SU-DHL-6 (cell line): Measurements from ENCODE around the gene PRKG2.

Experiments
- H2AFZ ChIP-seq: fragments of 200-600 bp; sonication (generic); 2 replicates; pipeline ENCODE4 v1.6.1; 2014; ENCODE audit warnings: low read depth, mild to moderate bottlenecking, moderate library complexity, mixed read lengths, antibody characterized with exemption, low read length; ENCODE audit not compliant: severe bottlenecking
- H3F3A ChIP-seq: fragments of 200-600 bp; shearing (Covaris generic); 2 replicates; pipeline ENCODE4 v1.6.0; 2016; ENCODE audit warnings: antibody characterized with exemption, mild to moderate bottlenecking; ENCODE audit not compliant: insufficient read depth
- H3K27ac ChIP-seq: fragments of 200-600 bp; sonication (generic); 2 replicates; pipeline ENCODE4 v1.5.1; 2016; ENCODE audit warnings: low read depth, mild to moderate bottlenecking, low read length, moderate library complexity, mixed read lengths
- H3K27me3 ChIP-seq: fragments of 200-600 bp; sonication (generic), shearing (Covaris generic); 2 replicates; pipeline ENCODE4 v1.6.0; 2014; ENCODE audit warnings: mild to moderate bottlenecking, low read length
- H3K36me3 ChIP-seq: fragments of 200-600 bp; sonication (generic); 2 replicates; pipeline ENCODE4 v1.6.1; 2014; ENCODE audit warnings: mild to moderate bottlenecking, low read length, mixed read lengths
- H3K4me2 ChIP-seq: fragments of 300-600, 200-600 bp; shearing (Covaris generic), sonication (generic); 2 replicates; pipeline ENCODE4 v1.6.0; 2014; ENCODE audit warnings: low read length, low read depth, mild to moderate bottlenecking; ENCODE audit not compliant: poor library complexity, severe bottlenecking
- H3K4me3 ChIP-seq: fragments of 200-600 bp; sonication (generic); 2 replicates; pipeline ENCODE4 v1.5.1; 2014; ENCODE audit warnings: antibody characterized with exemption, low read length, mild to moderate bottlenecking, mixed read lengths; ENCODE audit not compliant: insufficient read depth, poor library complexity, severe bottlenecking
- H3K79me2 ChIP-seq: fragments of 200-600 bp; sonication (generic); 2 replicates; pipeline ENCODE4 v1.6.1; 2014; ENCODE audit warnings: mild to moderate bottlenecking, low read length, moderate library complexity; ENCODE audit not compliant: insufficient read depth
- H3K9ac ChIP-seq: fragments of 200-600 bp; sonication (generic); 2 replicates; pipeline ENCODE4 v1.7.0; 2014; ENCODE audit warnings: mild to moderate bottlenecking, low read length
- H3K9me2 ChIP-seq: fragments of 200-600 bp; sonication (generic); replicated peaks from 2 replicates; pipeline ENCODE4 v1.6.1; 2014; ENCODE audit warnings: low read length; ENCODE audit not compliant: insufficient read depth
- H3K9me3 ChIP-seq: fragments of 200-600 bp; sonication (generic); 2 replicates; pipeline ENCODE4 v1.6.1; 2014; ENCODE audit warnings: low read length, mixed read lengths; ENCODE audit not compliant: insufficient read depth
- H4K20me1 ChIP-seq: fragments of 200-600 bp; sonication (generic); 2 replicates; pipeline ENCODE4 v1.6.1; 2014; ENCODE audit warnings: low read depth, mild to moderate bottlenecking, antibody characterized with exemption, low read length, moderate library complexity, mixed read lengths
- EZH2phosphoT487 ChIP-seq: fragments of 200-600 bp; sonication (generic), shearing (Covaris generic); conservative IDR thresholded peaks from 2 replicates; pipeline ENCODE4 v1.6.1; 2018; ENCODE audit warnings: mild to moderate bottlenecking, antibody characterized with exemption, low read length, moderate library complexity, mixed read lengths
- TF ChIP-seq, protein P1 (sequence below): fragments of 200-600 bp; sonication (generic); IDR thresholded peaks from one replicate; pipeline ENCODE4 v1.5.1; 2017; ENCODE audit warnings: antibody characterized with exemption, mild to moderate bottlenecking, low read length, moderate library complexity; ENCODE audit not compliant: insufficient read depth, poor library complexity, severe bottlenecking

PRKG2 gene

DNA sequence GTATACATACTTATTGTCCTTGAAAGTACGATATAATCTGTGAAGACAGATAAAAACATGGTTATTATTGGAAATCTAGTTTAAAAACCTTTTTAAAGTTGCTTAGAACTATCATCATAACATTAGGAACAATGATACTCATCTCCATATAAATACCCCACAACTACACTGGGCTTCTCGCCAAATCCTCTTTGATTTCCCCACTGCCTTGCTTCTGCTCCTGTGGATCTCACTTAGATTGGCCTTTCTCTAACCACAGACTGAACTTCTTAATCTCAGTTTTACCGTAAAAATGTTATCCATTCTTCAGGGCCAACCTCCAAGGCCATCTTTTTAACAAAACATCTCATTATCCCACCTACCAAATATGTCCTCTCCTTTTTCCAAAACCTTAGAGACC is 77.6 kb downstream of the PRKG2 start:
- Histone ChIP-seq H3K9ac (no peak overlapping the region), H3K4me3 (no peak overlapping the region), H3K9me3 (no peaks in the 10 kb centered on the region), H3K27ac (no peak overlapping the region), H3K4me2 (no peak overlapping the region), H4K20me1 (no peaks in the 10 kb centered on the region), H3K79me2 (no peaks in the 10 kb centered on the region), H3K9me2 (no peaks in the 10 kb centered on the region), H3K27me3 (no peaks in the 10 kb centered on the region), H2AFZ (no peak overlapping the region), H3F3A (no peaks in the 10 kb centered on the region), H3K36me3 (no peaks in the 10 kb centered on the region)
- TF ChIP-seq, protein P1, sequence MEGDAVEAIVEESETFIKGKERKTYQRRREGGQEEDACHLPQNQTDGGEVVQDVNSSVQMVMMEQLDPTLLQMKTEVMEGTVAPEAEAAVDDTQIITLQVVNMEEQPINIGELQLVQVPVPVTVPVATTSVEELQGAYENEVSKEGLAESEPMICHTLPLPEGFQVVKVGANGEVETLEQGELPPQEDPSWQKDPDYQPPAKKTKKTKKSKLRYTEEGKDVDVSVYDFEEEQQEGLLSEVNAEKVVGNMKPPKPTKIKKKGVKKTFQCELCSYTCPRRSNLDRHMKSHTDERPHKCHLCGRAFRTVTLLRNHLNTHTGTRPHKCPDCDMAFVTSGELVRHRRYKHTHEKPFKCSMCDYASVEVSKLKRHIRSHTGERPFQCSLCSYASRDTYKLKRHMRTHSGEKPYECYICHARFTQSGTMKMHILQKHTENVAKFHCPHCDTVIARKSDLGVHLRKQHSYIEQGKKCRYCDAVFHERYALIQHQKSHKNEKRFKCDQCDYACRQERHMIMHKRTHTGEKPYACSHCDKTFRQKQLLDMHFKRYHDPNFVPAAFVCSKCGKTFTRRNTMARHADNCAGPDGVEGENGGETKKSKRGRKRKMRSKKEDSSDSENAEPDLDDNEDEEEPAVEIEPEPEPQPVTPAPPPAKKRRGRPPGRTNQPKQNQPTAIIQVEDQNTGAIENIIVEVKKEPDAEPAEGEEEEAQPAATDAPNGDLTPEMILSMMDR: no peak
- TF ChIP-seq EZH2phosphoT487: no peak

DNA sequence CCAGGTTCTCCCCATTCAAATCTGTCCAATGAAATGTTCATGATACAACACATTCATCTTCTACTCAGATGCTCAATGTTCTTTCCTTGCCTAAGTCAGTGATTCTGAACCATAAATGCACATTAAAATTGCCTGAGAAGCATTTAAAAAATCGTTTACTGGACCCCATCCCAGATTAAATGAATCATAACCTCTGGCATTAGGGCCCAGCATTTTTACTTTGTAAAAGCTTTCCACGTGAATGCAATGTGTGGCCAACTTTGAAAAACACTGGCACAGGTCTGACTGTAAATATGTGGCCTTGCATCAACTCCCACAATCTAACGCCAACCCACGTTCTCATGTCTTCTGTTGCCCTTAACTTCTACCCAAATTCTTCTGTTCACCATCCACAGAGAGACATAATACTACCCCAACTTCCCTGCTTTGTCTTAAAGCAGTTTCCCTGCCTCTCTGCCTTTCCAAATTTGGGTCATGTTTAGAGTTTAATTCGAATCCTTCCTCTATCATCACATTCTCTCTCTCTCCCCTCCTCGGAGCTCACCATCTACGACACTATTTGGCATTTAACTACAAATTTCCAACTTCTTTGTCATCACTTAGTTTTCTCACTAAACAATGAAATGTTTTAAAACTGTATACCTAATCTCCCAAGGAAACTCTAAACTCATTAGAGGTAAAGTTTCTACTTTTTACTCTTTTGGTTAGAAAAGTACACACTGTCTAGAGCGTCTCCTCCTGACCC is 78.7 kb downstream of the PRKG2 start:
- no peaks in the 10 kb centered on the region for H3K79me2 ChIP-seq
- H3K4me2 ChIP-seq: no peak overlapping the region
- H3K27ac ChIP-seq: no peak overlapping the region
- H2AFZ ChIP-seq: no peak overlapping the region
- H3K4me3 ChIP-seq: no peak overlapping the region
- no peaks in the 10 kb centered on the region for H4K20me1 ChIP-seq
- no peaks in the 10 kb centered on the region for H3F3A ChIP-seq
- no peaks in the 10 kb centered on the region for H3K27me3 ChIP-seq
- no peaks in the 10 kb centered on the region for H3K9me2 ChIP-seq
- no peaks in the 10 kb centered on the region for H3K36me3 ChIP-seq
- no peak overlapping the region for H3K9ac ChIP-seq
- no peaks in the 10 kb centered on the region for H3K9me3 ChIP-seq
- TF ChIP-seq, protein P1: no peak
- no peak for TF ChIP-seq EZH2phosphoT487

DNA sequence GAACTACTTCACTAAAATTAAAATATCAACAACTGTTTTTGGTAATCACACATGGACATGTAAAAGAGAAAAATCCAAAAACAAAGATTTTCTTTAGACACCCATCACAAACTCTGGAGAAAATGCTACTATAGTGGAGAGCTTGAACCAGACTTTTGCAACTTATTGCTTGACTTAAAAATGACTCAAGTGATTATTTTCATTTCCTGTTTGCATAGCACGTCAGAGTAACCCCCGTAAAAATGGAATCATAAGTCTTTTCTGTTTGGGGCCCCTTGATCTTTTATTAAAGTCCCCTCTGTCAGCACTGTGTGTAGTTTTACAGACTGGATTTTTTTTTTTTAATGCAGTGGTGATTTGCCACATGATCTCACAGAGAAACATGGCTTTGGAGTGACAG is 79.5 kb downstream of the PRKG2 start:
- H3K27me3 ChIP-seq: no peaks in the 10 kb centered on the region
- H3K36me3 ChIP-seq: no peaks in the 10 kb centered on the region
- no peaks in the 10 kb centered on the region for H3K9me3 ChIP-seq
- no peaks in the 10 kb centered on the region for H3F3A ChIP-seq
- no peak overlapping the region for H3K4me2 ChIP-seq
- no peaks in the 10 kb centered on the region for H3K79me2 ChIP-seq
- TF ChIP-seq, protein P1: no peak
- TF ChIP-seq EZH2phosphoT487: no peak
- no peak overlapping the region for H3K9ac ChIP-seq
- no peaks in the 10 kb centered on the region for H4K20me1 ChIP-seq
- H3K27ac ChIP-seq: no peak overlapping the region
- no peak overlapping the region for H3K4me3 ChIP-seq
- H3K9me2 ChIP-seq: no peaks in the 10 kb centered on the region
- H2AFZ ChIP-seq: no peak overlapping the region
